Keratinocyte (primary cell): ENCODE data around the gene EHMT1. TPM values are rescaled to one million over a fixed set of nuclear protein-coding genes. Genes with fewer than 3 reads are reported as not detected.

Experiments
- DNase-seq: peaks from one replicate; pipeline ENCODE4 v3.0.0-alpha.2; 2011; ENCODE audit warnings: low read depth, missing footprints, low spot score
- FAIRE-seq: peaks from 2 replicates; lab custom pipeline; 2011; peaks lifted over from hg19 to GRCh38; lab: Jason Lieb, UNC
- H2AFZ ChIP-seq: 2 replicates; pipeline ENCODE4 v1.6.0; 2012; ENCODE audit warnings: low read length, control low read depth, inconsistent platforms; ENCODE audit not compliant: control insufficient read depth
- H3K27ac ChIP-seq: 2 replicates; pipeline ENCODE4 v1.5.1; 2011; ENCODE audit warnings: low read length; ENCODE audit not compliant: control insufficient read depth, insufficient read depth
- H3K27me3 ChIP-seq: 3 replicates; pipeline ENCODE4 v1.6.0; 2011; ENCODE audit warnings: low read length; ENCODE audit not compliant: control insufficient read depth, insufficient read depth; ENCODE audit errors: extremely low read depth
- H3K36me3 ChIP-seq, 2 experiments: 2 replicates in 1 of 2; 3 replicates in 1 of 2; pipeline ENCODE4 v1.5.1; 2011; ENCODE audit warnings: low read length in 2 of 2, mild to moderate bottlenecking in 1 of 2; ENCODE audit not compliant: control insufficient read depth in 2 of 2, insufficient read depth in 2 of 2; ENCODE audit errors: extremely low read depth in 1 of 2
- H3K4me1 ChIP-seq: 3 replicates; pipeline ENCODE4 v1.5.1; 2011; ENCODE audit warnings: low read length; ENCODE audit not compliant: control insufficient read depth, insufficient read depth; ENCODE audit errors: extremely low read depth
- H3K4me2 ChIP-seq: 3 replicates; pipeline ENCODE4 v1.6.0; 2011; ENCODE audit warnings: low read depth, low read length; ENCODE audit not compliant: control insufficient read depth, insufficient read depth; ENCODE audit errors: extremely low read depth
- H3K4me3 ChIP-seq, 3 experiments: fragments of 200-600 bp in 1 of 3; sonication (generic) in 1 of 3; 2 replicates in 2 of 3; 3 replicates in 1 of 3; pipeline ENCODE4 v1.5.1; 2011 to 2016; ENCODE audit warnings: low read length in 3 of 3, mild to moderate bottlenecking in 3 of 3, control low read depth in 2 of 3, inconsistent platforms in 1 of 3, low read depth in 1 of 3, mixed read lengths in 1 of 3, mixed run types in 1 of 3, moderate library complexity in 1 of 3; ENCODE audit not compliant: control insufficient read depth in 2 of 3, insufficient read depth in 2 of 3; ENCODE audit errors: extremely low read depth in 1 of 3
- H3K79me2 ChIP-seq: 2 replicates; pipeline ENCODE4 v1.6.0; 2012; ENCODE audit warnings: low read length; ENCODE audit not compliant: control insufficient read depth, insufficient read depth
- H3K9ac ChIP-seq: 3 replicates; pipeline ENCODE4 v1.6.0; 2011; ENCODE audit warnings: low read length; ENCODE audit not compliant: control insufficient read depth, insufficient read depth; ENCODE audit errors: extremely low read depth
- H3K9me1 ChIP-seq: 3 replicates; pipeline ENCODE4 v1.6.0; 2011; ENCODE audit warnings: low read length; ENCODE audit not compliant: control insufficient read depth, insufficient read depth; ENCODE audit errors: extremely low read depth
- H3K9me3 ChIP-seq: 2 replicates; pipeline ENCODE4 v1.5.1; 2012; ENCODE audit warnings: low read depth, low read length; ENCODE audit not compliant: control insufficient read depth
- H4K20me1 ChIP-seq: 3 replicates; pipeline ENCODE4 v1.6.0; 2011; ENCODE audit warnings: low read length; ENCODE audit not compliant: control insufficient read depth, insufficient read depth; ENCODE audit errors: extremely low read depth
- CTCF ChIP-seq, 3 experiments: IDR thresholded peaks in 1 of 3; conservative IDR thresholded peaks in 1 of 3; optimal IDR thresholded peaks in 1 of 3; 2 replicates in 2 of 3; 3 replicates in 1 of 3; pipeline versions ENCODE3 to v1.5.1; 2011; ENCODE audit warnings: low read length in 3 of 3, mild to moderate bottlenecking in 3 of 3, moderate library complexity in 2 of 3, control low read depth in 1 of 3, inconsistent platforms in 1 of 3; ENCODE audit not compliant: insufficient read depth in 2 of 3; ENCODE audit errors: extremely low read depth in 1 of 3
- EZH2 ChIP-seq: IDR thresholded peaks from one replicate; pipeline ENCODE4 v1.6.1; 2012; ENCODE audit warnings: inconsistent platforms, mild to moderate bottlenecking, low read length, moderate library complexity
- dilution Hi-C: fragments of 300-500 bp; cut with MboI; formaldehyde crosslinking; loops from one replicate; pipeline ENCODE4 v1.7.0; 2020; ENCODE audit warnings: low sequenced_read_pairs; ENCODE audit not compliant: extremely low pct_ligation_motif_present
- polyA plus RNA-seq, 5 experiments: library from polyadenylated mRNA; depleted of rRNA in 3 of 5; stranded (reverse) in 3 of 5; stranded (forward) in 1 of 5; unstranded in 1 of 5; fragments of >200 nt; gene quantifications; 1 replicate in 1 of 5; 2 replicates in 3 of 5; 3 replicates in 1 of 5; pipeline versions ENCODE4 v1.2.1 to v1.2.3, GENCODE V29; 2011 to 2012; ENCODE audit warnings: missing spikeins in 2 of 5, low read depth in 1 of 5, low replicate concordance in 1 of 5

Gene EHMT1
- polyA plus RNA-seq, 1 donor (not counting 4 experiments of a cell fraction or from before 2014, with no cell fraction given): 25.9 TPM

- H3K36me3 ChIP-seq: no peaks in the 10 kb centered on the region
- H3K4me2 ChIP-seq: no peak overlapping the region
- no peaks in the 10 kb centered on the region for H3K9me1 ChIP-seq
- no peak for TF ChIP-seq EZH2
- no peak for TF ChIP-seq CTCF (optimal IDR thresholded peaks at IDR 0.05 in 1 of 3, IDR thresholded peaks at IDR 0.05 in 1 of 3, conservative IDR thresholded peaks at IDR 0.05 in 1 of 3; ENCODE audit: extremely low read depth in 1 of 3, insufficient read depth in 2 of 3, low read length in 3 of 3)
- no peak overlapping the region for H2AFZ ChIP-seq
- no peak overlapping the region for H3K27ac ChIP-seq
- DNase-seq (no peak), FAIRE-seq (no peak)
- no peak overlapping the region for H3K4me3 ChIP-seq
- H3K27me3 ChIP-seq: no peaks in the 10 kb centered on the region
- dilution Hi-C loops: no loop called here
- H3K4me1 ChIP-seq: peaks cover 1% of the 10 kb centered on the region
- no peaks in the 10 kb centered on the region for H3K9me3 ChIP-seq
- H3K9ac ChIP-seq: no peak overlapping the region
- H3K79me2 ChIP-seq: no peaks in the 10 kb centered on the region
- no peaks in the 10 kb centered on the region for H4K20me1 ChIP-seq
Observed at GRCh38 chr9:137598943-137599342, 19.9 kb upstream of the EHMT1 start.

GRCh38 chr9:137602661-137603060, 16.1 kb upstream of the EHMT1 start:
- FAIRE-seq: no peak
- Histone ChIP-seq H2AFZ (no peak overlapping the region), H3K36me3 (no peaks in the 10 kb centered on the region), H4K20me1 (no peaks in the 10 kb centered on the region), H3K4me2 (no peak overlapping the region), H3K9me1 (no peaks in the 10 kb centered on the region), H3K4me3 (no peak overlapping the region), H3K27me3 (no peaks in the 10 kb centered on the region), H3K27ac (no peak overlapping the region), H3K4me1 (peaks cover 8% of the 10 kb centered on the region), H3K9ac (no peak overlapping the region), H3K79me2 (peaks cover 18% of the 10 kb centered on the region), H3K9me3 (no peaks in the 10 kb centered on the region)
- TF ChIP-seq EZH2: no peak
- TF ChIP-seq CTCF (optimal IDR thresholded peaks at IDR 0.05 in 1 of 3, IDR thresholded peaks at IDR 0.05 in 1 of 3, conservative IDR thresholded peaks at IDR 0.05 in 1 of 3; ENCODE audit: extremely low read depth in 1 of 3, insufficient read depth in 2 of 3, low read length in 3 of 3): no peak
- dilution Hi-C loops: no loop called here
- no peak for DNase-seq
